GM19328 (cell line): ENCODE data around the gene SYPL2.

Experiments
- ATAC-seq: cut with Tn5 transposase; IDR thresholded peaks from one replicate; pipeline ENCODE4 v1.9.1; 2021; ENCODE audit warnings: mild to moderate bottlenecking, moderate library complexity; ENCODE audit not compliant: unreplicated experiment

Gene SYPL2

GRCh38 chr1:109513110-109513710, 46.9 kb downstream of the SYPL2 start:
- no peak for ATAC-seq

- ATAC-seq, result no peak
These were observed 48.5 kb downstream of the SYPL2 start for GRCh38 chr1:109514846-109515245.

- no peak for ATAC-seq
These were observed 50.5 kb downstream of the SYPL2 start for GRCh38 chr1:109516872-109517271.

- no peak for ATAC-seq
These were observed 51.0 kb downstream of the SYPL2 start for GRCh38 chr1:109517337-109517736.

- ATAC-seq, result no peak
These were observed 54.9 kb downstream of the SYPL2 start for GRCh38 chr1:109521002-109521951.

DNA sequence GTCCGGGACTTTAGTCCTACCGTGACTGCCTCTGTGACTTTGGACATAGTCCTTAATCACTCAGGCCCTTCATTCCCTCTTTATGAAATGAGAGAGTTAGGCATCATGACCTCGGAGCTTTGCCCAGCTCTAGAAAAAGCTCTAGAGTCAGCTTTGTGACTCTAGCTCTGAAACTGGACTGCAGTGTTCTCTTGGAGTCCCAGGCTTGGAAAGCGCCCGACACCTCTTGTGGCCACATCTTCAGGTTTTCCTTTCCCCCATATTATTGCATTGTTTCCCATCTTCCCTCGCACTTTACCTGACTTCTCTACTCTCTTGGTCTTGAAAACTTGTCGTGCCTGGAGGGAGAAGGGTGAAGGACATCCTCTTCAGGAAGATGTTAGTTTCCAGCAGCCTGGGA, 55.7 kb downstream of the SYPL2 start:
- no peak for ATAC-seq

GRCh38 chr1:109523706-109524105, 57.4 kb downstream of the SYPL2 start:
- ATAC-seq, result no peak

- ATAC-seq, result no peak
These were observed 60.9 kb downstream of the SYPL2 start for GRCh38 chr1:109527098-109527811.

- no peak for ATAC-seq
These were observed 61.7 kb downstream of the SYPL2 start for GRCh38 chr1:109527846-109528695.

DNA sequence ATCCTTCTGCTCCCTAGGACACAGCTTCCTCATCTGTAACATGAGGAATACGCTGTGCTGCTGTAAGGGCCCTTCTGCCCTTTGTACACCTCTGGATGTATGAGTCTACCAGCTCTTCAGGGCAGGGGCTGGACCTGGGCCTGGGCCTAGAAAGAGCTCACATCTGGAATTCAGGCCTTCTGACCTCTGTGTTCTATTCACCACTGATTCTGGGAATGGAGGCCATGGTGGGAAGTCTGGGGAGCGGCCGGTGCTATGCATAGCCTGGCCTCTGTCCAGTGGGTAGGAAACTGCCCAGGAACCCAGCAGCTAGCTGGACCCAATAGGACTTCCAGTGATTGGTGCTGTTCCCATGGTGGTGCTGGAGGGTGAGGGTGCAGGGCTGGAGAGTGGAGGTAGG, 62.4 kb downstream of the SYPL2 start:
- ATAC-seq, result no peak

DNA sequence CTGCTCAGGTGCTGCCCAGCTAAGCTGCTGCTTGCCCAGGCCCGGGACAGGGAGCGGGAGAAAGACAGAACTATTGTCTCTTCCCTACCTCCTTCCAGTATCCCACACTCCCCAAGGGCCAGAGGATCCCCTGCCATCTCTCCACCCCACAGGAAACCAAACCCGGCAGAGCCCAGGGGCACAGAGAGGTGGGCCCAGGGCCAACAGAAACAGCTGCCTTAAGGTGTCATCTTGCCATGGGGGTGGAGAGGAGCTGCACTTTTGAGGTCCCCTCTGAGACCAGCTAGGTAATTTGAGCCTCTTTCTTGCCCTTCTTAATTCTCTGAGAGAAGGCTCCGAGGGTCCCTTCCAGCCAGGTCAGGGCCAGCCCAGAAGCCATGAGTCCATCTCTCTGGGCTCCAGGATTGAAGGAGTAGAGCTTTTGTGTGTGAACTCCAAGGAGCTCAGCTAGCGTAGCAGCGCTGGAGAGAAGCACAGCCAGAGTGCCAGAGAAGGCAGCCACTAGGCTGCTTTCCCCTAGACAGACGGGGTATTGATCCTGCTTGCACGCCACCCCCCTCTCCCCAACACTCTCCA, 63.6 kb downstream of the SYPL2 start:
- ATAC-seq, result no peak

- no peak for ATAC-seq
These were observed 64.2 kb downstream of the SYPL2 start for GRCh38 chr1:109530457-109531087.

DNA sequence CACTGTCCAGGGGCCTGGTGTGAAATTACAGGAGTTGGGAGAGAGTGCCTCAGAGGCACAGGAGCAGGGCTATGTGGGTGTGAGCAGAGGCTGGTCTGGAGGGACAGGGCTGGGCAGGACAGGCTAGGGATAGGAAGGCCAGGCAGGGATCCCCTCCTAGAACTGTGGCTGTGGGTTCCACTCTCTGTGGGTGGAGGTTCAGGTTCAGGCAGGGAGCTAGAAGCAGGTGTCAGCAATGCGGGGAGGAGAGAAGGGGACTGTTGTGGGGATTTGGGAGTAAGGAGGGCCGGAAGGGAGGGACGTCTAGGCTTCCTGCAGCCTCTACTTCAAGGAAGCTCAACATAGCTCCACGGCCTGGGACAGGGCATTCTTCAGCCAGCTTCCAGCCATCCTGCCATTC, 65.0 kb downstream of the SYPL2 start:
- no peak for ATAC-seq
